Measurements from ENCODE around the gene MYT1. TPM values are rescaled to one million over a fixed set of nuclear protein-coding genes. Genes with fewer than 3 reads are reported as not detected.

The MYT1 gene
- total and polyA plus RNA-seq, 2 of the 13 experiments (the other 11 are each of a cell fraction or from before 2014, with no cell fraction given), result 0.58 to 2.5 TPM

DNA sequence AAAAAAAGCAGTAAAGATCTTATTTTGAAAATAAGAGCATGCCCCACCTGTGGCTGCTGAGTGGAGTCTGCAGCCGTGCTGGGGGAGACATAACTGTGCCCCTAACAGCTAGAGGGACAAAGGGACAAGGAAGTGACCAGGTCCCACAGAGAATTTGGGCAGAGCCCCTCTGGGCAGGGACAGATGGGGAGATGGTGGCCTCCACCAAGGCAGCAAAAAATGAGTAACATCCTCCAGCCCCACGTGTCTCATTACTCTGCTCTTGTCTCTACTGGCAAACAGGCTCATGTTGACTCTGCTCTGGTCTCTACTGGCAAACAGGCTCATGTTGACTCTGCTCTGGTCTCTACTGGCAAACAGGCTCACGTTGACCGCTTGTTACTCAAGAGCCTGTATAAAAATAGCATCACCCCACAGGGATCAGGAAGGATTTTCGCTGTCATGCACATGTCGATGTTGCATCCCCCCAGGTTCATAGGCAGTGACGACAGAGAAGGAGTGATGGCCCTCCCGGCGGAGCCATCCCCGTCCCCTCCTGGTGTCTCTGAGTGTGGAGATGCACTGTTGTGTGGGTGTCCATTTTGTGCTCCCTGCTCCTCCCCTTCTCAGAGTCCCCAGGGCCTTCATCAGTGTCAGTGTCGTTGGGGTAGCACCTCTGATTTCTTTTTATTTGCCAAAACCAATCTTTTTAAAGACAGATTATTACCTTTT lies 74.0 kb downstream of the MYT1 start (continued):
- TF ChIP-seq IRF1 (CRISPR knock-in tag; IDR thresholded peaks at IDR 0.05; ENCODE audit: low read depth) (no peak), ZNF350 (CRISPR knock-in tag; IDR thresholded peaks at IDR 0.05; ENCODE audit: borderline replicate concordance, low read depth) (peak; percentile 64; the same call in 1 of the 2 replicates), TBX2 (CRISPR knock-in tag; IDR thresholded peaks at IDR 0.05; ENCODE audit: borderline replicate concordance) (peak; percentile 75), TSC22D2 (CRISPR knock-in tag; IDR thresholded peaks at IDR 0.05; ENCODE audit: borderline replicate concordance) (no peak), KMT2B (CRISPR knock-in tag; IDR thresholded peaks at IDR 0.05) (no peak), MAX (IDR thresholded peaks at IDR 0.05) (peak; percentile 86), PHF5A (CRISPR knock-in tag; IDR thresholded peaks at IDR 0.05; ENCODE audit: low read depth, unreplicated experiment) (no peak), BORCS8-MEF2B (CRISPR knock-in tag; IDR thresholded peaks at IDR 0.05) (peak; percentile 48; the same call in 1 of the 2 replicates), ZSCAN5A (CRISPR knock-in tag; IDR thresholded peaks at IDR 0.05; ENCODE audit: borderline replicate concordance) (no peak), ZNF841 (CRISPR knock-in tag; IDR thresholded peaks at IDR 0.05; ENCODE audit: borderline replicate concordance) (no peak), ZNF616 (CRISPR knock-in tag; IDR thresholded peaks at IDR 0.05; ENCODE audit: low read depth) (no peak), MED8 (CRISPR knock-in tag; IDR thresholded peaks at IDR 0.05; ENCODE audit: insufficient replicate concordance) (no peak), HMGA1 (CRISPR knock-in tag; conservative IDR thresholded peaks at IDR 0.05) (no peak), KAT8 (CRISPR knock-in tag; IDR thresholded peaks at IDR 0.05) (no peak), CHCHD3 (CRISPR knock-in tag; IDR thresholded peaks at IDR 0.05) (no peak), CAMTA2 (CRISPR knock-in tag; IDR thresholded peaks at IDR 0.05; ENCODE audit: borderline replicate concordance) (no peak), NR2F1 (CRISPR knock-in tag; IDR thresholded peaks at IDR 0.05) (peak; percentile 12 to 54; a peak in 1 of 4 replicates), CCAR2 (optimal IDR thresholded peaks at IDR 0.05; ENCODE audit: low read depth, low read length) (no peak)
- TF ChIP-seq, protein P1, sequence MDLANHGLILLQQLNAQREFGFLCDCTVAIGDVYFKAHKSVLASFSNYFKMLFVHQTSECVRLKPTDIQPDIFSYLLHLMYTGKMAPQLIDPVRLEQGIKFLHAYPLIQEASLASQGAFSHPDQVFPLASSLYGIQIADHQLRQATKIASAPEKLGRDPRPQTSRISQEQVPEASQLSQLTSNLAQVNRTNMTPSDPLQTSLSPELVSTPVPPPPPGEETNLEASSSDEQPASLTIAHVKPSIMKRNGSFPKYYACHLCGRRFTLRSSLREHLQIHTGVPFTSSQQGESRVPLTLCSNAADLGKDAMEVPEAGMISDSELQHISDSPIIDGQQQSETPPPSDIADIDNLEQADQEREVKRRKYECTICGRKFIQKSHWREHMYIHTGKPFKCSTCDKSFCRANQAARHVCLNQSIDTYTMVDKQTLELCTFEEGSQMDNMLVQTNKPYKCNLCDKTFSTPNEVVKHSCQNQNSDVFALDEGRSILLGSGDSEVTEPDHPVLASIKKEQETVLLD (CRISPR knock-in tag; IDR thresholded peaks at IDR 0.05; ENCODE audit: low read depth), result no peak
- TF ChIP-seq, protein P2, sequence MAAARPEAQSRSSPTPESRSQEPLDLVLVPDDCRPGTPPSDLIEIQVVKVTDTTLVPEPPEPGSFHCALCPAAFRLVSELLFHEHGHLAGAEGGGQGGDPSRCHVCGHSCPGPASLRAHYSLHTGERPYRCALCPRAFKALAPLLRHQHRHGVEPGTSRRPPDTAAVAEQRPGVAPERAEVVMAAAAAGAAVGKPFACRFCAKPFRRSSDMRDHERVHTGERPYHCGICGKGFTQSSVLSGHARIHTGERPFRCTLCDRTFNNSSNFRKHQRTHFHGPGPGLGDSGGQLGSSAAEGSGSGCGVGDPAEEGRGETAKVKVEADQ (CRISPR knock-in tag; IDR thresholded peaks at IDR 0.05; ENCODE audit: borderline replicate concordance), result peak; percentile 59; the same call in 1 of the 2 replicates
- TF ChIP-seq, protein P3, sequence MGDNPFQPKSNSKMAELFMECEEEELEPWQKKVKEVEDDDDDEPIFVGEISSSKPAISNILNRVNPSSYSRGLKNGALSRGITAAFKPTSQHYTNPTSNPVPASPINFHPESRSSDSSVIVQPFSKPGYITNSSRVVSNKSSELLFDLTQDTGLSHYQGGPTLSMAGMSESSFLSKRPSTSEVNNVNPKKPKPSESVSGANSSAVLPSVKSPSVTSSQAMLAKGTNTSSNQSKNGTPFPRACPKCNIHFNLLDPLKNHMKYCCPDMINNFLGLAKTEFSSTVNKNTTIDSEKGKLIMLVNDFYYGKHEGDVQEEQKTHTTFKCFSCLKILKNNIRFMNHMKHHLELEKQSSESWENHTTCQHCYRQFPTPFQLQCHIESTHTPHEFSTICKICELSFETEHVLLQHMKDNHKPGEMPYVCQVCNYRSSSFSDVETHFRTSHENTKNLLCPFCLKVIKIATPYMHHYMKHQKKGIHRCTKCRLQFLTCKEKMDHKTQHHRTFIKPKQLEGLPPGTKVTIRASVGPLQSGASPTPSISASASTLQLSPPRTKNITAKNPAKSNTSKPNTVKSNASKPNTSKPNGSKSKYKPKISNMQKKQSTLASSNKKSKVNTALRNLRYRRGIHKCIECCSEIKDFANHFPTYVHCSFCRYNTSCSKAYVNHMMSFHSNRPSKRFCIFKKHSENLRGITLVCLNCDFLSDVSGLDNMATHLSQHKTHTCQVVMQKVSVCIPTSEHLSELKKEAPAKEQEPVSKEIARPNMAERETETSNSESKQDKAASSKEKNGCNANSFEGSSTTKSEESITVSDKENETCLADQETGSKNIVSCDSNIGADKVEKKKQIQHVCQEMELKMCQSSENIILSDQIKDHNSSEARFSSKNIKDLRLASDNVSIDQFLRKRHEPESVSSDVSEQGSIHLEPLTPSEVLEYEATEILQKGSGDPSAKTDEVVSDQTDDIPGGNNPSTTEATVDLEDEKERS (CRISPR knock-in tag; IDR thresholded peaks at IDR 0.05), result no peak; the same call in 1 of the 2 replicates

All from HepG2 (cell line).